ENCODE measurements around the gene GLDC.

Gene GLDC

GRCh38 chr9:6616951-6617602 is 28.5 kb downstream of the GLDC start:
- DNase-seq = no peak

DNA sequence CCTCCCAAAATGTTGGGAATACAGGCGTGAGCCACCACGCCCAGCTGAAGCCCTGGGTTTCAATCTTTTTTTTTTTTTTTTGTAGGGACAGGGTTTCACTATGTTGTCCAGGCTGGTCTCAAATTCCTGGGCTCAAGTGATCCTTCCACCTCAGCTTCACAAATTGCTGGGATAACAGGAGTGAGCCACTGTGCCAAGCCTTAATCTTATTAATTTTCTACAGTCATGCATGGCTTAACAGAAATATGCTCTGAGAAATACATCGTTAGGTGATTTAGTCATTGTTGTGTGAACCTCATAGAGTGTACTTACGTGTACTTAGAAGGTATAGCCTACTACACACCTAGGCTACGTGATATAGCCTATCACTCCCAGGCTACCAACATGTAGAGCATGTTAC is 31.0 kb downstream of the GLDC start:
- no peak for DNase-seq

DNA sequence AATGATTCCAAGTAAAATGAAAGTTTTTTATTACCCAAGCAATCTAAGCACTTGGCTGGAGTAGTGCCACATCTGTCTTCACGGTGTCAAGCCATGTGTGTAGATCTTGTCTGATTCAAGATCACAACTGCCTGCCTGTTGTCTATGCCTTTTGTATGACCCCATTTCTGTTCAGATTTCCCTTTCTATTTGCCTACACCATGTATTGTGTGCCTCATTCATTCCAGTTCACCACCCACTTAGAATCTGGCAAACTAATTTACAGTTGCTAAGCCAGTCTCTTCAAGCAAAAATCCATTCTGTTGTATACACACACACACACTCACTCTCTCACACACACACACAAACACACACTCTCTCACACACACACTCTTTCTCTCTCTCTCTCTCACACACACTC is 33.7 kb downstream of the GLDC start:
- DNase-seq = no peak

DNA sequence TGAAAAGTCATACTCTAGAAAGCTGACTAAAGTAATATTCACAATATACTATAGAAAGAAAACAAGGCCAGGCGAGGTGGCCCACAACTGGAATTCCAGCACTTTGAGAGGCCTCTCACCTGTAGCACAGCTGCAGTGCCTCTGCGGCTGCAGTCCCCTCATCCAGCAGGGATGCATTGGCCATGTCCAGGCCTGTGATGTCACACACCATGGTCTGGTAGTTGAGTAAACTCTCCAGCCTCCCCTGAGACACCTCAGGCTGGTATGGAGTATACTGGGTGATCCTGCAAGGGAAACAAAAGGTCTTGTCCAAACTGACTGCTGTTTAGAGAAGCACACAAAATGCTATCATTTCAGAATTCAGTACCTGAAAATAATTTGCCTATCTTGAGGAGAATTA is 35.5 kb downstream of the GLDC start:
- no peak for DNase-seq

GRCh38 chr9:6609497-6610016 is 36.0 kb downstream of the GLDC start:
- no peak for DNase-seq

- no peak for DNase-seq
These were observed 40.3 kb downstream of the GLDC start for GRCh38 chr9:6605202-6605601.

DNA sequence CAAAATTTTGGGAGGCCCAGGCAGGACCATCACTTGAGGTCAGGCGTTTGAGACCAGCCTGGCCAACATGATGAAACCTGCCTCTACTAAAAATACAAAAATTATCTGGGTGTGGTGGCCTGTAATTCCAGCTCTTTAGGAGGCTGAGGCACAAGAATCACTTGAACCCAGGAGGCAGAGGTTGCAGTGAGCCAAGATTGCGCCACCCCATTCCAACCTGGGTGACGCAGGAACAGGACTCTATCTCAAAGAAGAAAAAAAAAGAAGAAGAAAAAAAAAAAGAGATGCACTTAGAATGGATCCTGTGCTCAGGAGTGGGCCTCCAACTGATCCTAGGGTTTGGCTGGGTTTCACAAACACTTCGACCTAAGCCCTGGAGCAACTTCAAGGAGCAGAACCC is 45.1 kb downstream of the GLDC start:
- DNase-seq = no peak

DNA sequence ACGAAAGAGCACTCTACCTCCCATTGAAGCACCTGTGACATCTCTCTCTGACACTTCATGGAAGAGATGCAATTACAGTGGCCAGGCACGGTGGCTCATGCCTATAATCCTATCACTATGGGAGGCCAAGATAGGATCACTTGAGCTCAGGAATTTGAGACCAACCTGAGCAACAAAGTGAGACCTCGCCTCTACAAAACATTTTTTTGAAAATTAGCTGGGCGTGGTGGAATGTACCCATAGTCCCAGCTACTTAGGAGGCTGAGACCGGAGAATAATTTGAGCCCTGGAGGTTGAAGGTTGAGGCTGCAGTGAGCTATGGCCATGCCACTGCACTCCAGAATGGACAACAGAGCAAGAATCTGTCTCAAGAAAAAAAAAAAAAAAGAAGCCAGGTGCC is 45.5 kb downstream of the GLDC start:
- DNase-seq = no peak

- no peak for DNase-seq
These were observed 47.2 kb downstream of the GLDC start for GRCh38 chr9:6598249-6598725.

- no peak for DNase-seq
These were observed 52.7 kb downstream of the GLDC start for GRCh38 chr9:6592791-6593190.

- no peak for DNase-seq
These were observed 53.3 kb downstream of the GLDC start for GRCh38 chr9:6592231-6592630.

GRCh38 chr9:6590772-6591384 is 54.7 kb downstream of the GLDC start:
- DNase-seq = no peak

- DNase-seq = no peak
These were observed 55.2 kb downstream of the GLDC start for GRCh38 chr9:6590334-6590733.

DNA sequence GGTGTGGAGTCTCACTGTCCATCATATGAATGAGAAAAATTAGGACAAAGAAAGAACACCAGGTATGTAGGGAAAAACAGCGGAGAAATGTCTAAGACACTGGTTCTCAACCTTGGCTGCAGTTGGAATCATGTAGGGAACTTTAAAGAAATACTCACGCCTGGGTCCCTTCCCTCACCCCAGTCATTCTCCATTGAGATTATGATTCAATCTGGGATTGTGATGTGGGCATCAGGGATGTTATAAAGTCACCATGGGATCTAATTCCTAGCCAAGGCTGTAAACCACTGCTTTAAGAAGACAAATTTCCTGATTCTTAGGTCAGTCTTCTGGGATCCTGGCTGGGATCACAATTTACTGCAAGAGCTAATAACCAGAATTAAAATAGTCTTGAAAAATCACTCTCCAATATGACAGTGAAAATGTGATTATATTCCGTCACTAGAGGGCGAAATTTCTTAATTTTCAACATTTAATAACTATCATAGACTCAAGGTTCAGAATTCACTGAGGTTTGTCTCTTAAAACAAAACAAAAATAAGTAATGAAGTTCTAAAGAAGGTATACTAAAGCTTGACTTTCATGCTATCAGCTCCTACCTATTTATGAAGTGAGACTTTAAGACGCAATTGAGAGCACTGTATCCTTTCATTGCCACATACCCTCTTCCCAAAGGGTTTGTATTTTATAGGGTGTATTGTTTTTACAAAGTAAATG is 60.5 kb downstream of the GLDC start:
- peak; percentile 15 for DNase-seq

DNA sequence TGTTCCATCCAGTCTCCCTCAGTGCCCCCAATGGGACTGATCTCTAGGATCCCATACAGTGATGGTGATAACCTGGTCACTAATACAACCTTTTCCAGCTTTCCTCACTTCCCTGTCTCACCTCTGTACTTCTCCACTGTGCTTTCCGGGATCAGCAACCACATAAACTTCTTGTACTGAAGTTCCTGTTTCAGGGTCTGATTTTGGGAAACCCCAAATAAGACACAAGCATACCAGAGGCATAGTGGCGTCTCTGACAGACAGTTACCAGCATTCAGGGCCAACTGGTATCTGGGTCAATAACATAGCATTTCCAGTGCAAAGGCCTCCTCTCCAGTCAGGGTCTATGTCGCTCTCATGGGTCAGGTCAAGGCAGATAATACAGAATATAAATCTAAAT is 64.3 kb downstream of the GLDC start:
- no peak for DNase-seq

DNA sequence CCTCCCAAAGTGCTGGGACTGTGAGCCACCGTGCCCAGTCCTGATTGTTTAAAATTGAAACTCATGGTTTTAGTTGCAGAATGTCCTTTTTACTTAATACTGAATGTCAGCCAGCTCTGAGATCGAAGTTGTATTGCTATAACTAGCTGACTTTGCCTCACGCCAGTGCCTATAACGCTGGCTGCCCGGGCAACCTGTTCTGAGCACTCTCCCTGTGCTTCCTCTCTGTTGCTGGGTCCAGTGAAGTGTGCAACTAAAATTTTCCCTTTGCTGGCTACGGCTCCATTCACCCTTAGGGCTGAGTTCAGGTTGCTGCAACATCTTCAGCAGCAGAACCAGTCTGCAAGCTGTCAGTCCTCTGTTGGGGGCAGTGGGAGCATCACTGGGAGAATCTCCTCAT is 65.9 kb downstream of the GLDC start:
- no peak for DNase-seq

GRCh38 chr9:6576987-6577386 is 68.5 kb downstream of the GLDC start:
- DNase-seq = no peak

GRCh38 chr9:6575324-6576034 is 70.0 kb downstream of the GLDC start:
- no peak for DNase-seq

DNA sequence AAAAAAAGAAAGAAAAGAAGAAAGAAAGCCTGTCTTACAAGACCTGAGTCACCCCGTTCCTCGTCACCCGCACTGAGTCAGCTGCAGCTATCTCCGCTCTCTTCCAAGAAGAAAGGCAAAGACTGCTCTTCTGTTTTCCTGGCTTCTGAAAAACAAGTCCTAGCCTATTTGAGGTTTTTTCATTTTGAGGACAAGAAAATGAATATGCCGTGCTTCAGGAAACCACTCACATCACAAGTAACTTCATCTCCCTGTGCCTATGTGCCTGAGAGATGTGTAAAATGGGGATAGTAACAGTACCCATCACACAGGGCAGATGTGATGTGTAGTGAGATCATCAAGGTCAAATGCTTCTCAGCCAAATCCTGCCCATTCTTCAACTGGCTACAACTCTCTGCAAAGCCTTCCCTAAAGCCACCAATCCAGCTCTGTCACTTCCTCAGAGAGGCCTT is 78.4 kb downstream of the GLDC start:
- no peak for DNase-seq

- DNase-seq = no peak
These were observed 79.0 kb downstream of the GLDC start for GRCh38 chr9:6566409-6567139.

DNA sequence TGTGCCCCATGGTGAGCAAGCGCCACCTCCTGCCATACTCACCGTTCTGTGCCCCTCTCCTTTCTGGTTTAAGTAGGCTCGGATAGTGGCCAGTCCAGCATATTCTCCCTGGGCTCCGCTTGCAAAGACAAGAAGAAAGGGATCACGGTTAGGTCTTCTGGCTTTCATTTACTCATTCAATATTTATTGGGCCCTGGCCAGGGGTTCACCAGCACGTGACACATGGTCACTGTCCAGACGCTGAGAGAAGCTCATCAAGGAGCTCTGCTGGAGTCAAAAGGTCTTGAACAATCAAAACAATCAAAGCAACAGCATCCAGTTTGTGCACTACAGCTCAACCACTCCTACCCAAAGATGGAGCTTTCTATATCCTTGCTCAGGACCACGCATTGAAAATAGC is 80.2 kb downstream of the GLDC start:
- no peak for DNase-seq

GRCh38 chr9:6564868-6565267 is 80.7 kb downstream of the GLDC start:
- DNase-seq = no peak

GRCh38 chr9:6564360-6564759 is 81.2 kb downstream of the GLDC start:
- DNase-seq = no peak

Measured in NCI-H1092 (cell line).